Kidney (tissue), 11 donors: ENCODE data around the gene ZNF595. TPM values are rescaled to one million over a fixed set of nuclear protein-coding genes. Genes with fewer than 3 reads are reported as not detected.
"Not testable (repeated sequence)": the region's sequence is repeated elsewhere in the genome, so short reads cannot be mapped to it uniquely, and the experiment has no call there.

ENCODE experiments used
- DNase-seq, 5 donors: peaks; one replicate each; pipeline ENCODE4 v3.0.0-alpha.2; 2013 to 2020
- FAIRE-seq: peaks from 2 replicates; lab custom pipeline; 2012; peaks lifted over from hg19 to GRCh38; lab: Jason Lieb, UNC
- H3K27ac ChIP-seq, 2 donors: one replicate each; pipeline ENCODE4 v1.7.0; 2013; ENCODE audit warnings: low read depth in 2 of 2, low read length in 2 of 2, inconsistent platforms in 1 of 2
- H3K27me3 ChIP-seq: one replicate; pipeline ENCODE4 v1.7.1; 2013; ENCODE audit warnings: low read length, inconsistent platforms; ENCODE audit not compliant: control insufficient read depth, insufficient read depth
- H3K36me3 ChIP-seq, 3 donors: one replicate each; pipeline versions ENCODE4 v1.7.0 to v1.7.1; 2013; ENCODE audit warnings: low read length in 3 of 3, control low read depth in 1 of 3, inconsistent platforms in 1 of 3; ENCODE audit not compliant: insufficient read depth in 3 of 3, control insufficient read depth in 2 of 3
- H3K4me1 ChIP-seq, 3 donors: one replicate each; pipeline versions ENCODE4 v1.7.0 to v1.7.1; 2013; ENCODE audit warnings: low read length in 3 of 3, inconsistent platforms in 1 of 3, low read depth in 1 of 3; ENCODE audit not compliant: control insufficient read depth in 2 of 3, insufficient read depth in 2 of 3
- H3K4me3 ChIP-seq, 3 donors: one replicate each; pipeline versions ENCODE4 v1.7.0 to v1.8.1; 2013; ENCODE audit warnings: low read length in 3 of 3, control low read depth in 1 of 3, inconsistent platforms in 1 of 3
- H3K9ac ChIP-seq, 3 donors: one replicate each; pipeline versions ENCODE4 v1.7.0 to v1.7.1; 2013; ENCODE audit warnings: low read length in 3 of 3, control low read depth in 1 of 3, inconsistent platforms in 1 of 3
- H3K9me3 ChIP-seq, 3 donors: one replicate each; pipeline versions ENCODE4 v1.7.0 to v1.7.1; 2013; ENCODE audit warnings: low read length in 3 of 3, control low read depth in 1 of 3, inconsistent platforms in 1 of 3; ENCODE audit not compliant: control insufficient read depth in 2 of 3, insufficient read depth in 1 of 3
- intact Hi-C: fragments of 100-400 bp; cut with DNase I; formaldehyde crosslinking; loops from one replicate; pipeline ENCODE4 v1.11.1; 2022
- polyA plus RNA-seq: library from polyadenylated mRNA; stranded (reverse); fragments of 350-450 nt; fragmentation: Illumina TruSeq; extraction: RNeasy Lipid Tissue Mini Kit (QIAGEN cat#74804); gene quantifications from one replicate; pipeline ENCODE4 v1.2.3, GENCODE V29; 2014; ENCODE audit warnings: low read depth, low replicate concordance; ENCODE audit not compliant: insufficient read depth
- total RNA-seq: library from RNA; stranded (reverse); fragmentation: NEBNext Ultra II Directional; extraction: Animal tissue kit (Norgen Biotek cat#: 25700); gene quantifications from one replicate; pipeline ENCODE4 v1.2.1, GENCODE V29; 2021
- donor health status: control.
- donor health status: control.
- donor health status: DM: yes; HTN: yes; CAD: no.
- donor health status: Normal renal cell carcinoma (clear cell type).

The ZNF595 gene
- total and polyA plus RNA-seq, 2 donors from 2014 or later: 6.0 to 18.3 TPM

DNA sequence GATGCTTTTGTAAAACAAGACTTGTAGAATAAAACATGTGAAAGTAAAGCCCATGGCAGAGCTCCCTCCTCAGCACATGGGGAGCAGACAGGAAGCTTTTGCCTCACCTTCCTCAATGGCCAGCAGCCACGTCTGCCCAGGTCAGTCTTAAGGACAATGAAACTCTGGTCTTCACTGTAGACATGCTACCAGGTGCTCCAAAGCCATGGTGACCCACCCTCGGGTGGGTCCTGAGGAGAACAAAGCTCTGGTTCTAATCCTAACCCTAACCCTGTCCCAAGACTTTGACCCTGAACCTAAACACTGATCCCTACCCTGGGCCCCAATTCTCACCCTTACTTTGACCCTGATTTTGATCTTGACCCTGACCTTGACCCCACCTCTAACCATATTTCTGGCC lies 30.2 kb upstream of the ZNF595 start:
- H3K36me3 ChIP-seq, H3K4me3 ChIP-seq, H3K27ac ChIP-seq, DNase-seq, FAIRE-seq, intact Hi-C loops, H3K9me3 ChIP-seq, H3K27me3 ChIP-seq, H3K9ac ChIP-seq, H3K4me1 ChIP-seq: not testable (repeated sequence)

DNA sequence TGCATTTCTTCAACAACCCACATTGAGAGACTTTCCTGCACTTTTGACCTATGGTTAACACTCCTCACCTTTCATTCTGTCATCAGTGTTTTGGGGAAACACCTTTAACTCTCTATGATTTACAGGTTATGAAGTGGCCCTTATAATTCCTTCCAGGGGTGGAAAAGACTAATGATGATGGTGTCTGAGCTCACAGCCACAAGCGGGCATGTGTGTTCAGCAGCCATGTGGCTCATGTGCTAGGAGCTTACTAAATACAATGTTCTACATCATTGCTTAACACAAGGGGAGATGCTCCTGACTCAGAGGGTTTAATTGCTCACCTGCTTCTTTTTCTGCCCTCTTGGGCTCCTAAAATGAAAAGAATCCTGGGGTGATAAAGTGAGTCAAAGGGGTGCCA lies 28.8 kb upstream of the ZNF595 start:
- FAIRE-seq, H3K27ac ChIP-seq, intact Hi-C loops, H3K9me3 ChIP-seq, H3K4me1 ChIP-seq, H3K27me3 ChIP-seq, H3K36me3 ChIP-seq, H3K9ac ChIP-seq, DNase-seq, H3K4me3 ChIP-seq: not testable (repeated sequence)

DNA sequence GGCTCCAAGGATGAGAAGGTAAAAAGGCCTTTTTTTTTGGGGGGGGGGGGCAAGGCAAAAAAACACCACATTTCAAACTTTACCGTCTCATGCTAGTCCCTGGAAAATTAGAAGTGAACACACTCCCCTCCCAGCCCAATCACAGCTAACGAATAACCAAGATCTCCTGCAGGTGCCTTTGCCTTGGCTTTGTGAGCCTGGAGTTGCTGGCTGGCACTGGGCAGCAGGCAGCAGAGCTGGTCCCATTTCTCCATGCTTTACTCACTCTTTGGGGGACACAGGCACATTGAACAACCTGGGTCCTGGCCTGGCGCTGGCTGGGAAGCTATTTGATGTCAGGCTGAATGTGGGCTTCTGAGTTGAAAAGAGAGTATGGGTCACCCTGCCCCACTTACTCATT lies 25.6 kb upstream of the ZNF595 start:
- H3K36me3 ChIP-seq, intact Hi-C loops: not testable (repeated sequence)
- peak in 1 of 5 donors; percentile 36 for DNase-seq

DNA sequence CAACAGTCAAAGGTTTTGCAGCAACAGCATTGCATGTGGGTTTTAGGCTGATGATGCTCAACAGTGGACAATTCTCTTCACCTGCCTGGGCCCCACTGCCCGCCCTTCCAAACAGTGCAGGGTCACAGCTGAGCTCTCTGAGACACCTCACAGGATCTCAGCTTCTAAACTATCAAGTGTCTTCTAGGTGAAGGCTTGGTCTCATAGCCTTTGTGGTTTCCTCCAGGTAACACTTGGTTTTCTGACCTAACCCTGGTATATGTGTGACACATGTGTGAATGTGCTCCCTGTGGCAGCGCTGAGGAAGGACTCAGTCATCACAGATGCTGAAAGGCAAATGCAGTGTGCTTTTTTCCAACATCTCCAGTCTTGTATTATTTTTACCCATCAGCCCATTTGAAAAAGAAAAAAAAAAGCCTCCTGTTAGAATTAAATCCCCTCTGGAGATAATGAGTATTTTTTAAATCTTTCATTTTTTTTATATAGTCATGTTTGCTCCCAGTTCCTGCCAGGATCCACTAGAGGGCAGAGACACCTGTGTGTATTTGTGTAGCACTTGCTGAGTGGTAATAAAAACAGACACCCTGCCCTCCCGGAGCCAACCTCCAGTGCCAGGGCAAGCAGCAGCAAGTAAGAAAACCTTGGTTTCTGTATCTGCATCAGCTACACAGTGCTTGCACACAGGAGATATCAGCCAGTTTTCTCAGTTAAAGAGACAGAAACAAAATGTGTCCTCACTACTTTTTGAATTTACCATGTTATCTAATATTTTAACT lies 24.2 kb upstream of the ZNF595 start:
- FAIRE-seq, H3K27me3 ChIP-seq, intact Hi-C loops, H3K4me3 ChIP-seq, H3K27ac ChIP-seq, H3K36me3 ChIP-seq, H3K4me1 ChIP-seq, H3K9me3 ChIP-seq, H3K9ac ChIP-seq: not testable (repeated sequence)
- DNase-seq: peak in 1 of 5 donors; percentile 57

More for the DNA sequence above, 25.6 kb upstream of the ZNF595 start:
- H3K27ac ChIP-seq, H3K4me1 ChIP-seq, FAIRE-seq, H3K4me3 ChIP-seq, H3K27me3 ChIP-seq, H3K9ac ChIP-seq, H3K9me3 ChIP-seq: not testable (repeated sequence)

GRCh38 chr4:33314-33713 lies 19.8 kb upstream of the ZNF595 start:
- H3K36me3 ChIP-seq, H3K4me1 ChIP-seq, H3K27ac ChIP-seq, FAIRE-seq, DNase-seq, intact Hi-C loops, H3K27me3 ChIP-seq, H3K9me3 ChIP-seq, H3K4me3 ChIP-seq, H3K9ac ChIP-seq: not testable (repeated sequence)

DNA sequence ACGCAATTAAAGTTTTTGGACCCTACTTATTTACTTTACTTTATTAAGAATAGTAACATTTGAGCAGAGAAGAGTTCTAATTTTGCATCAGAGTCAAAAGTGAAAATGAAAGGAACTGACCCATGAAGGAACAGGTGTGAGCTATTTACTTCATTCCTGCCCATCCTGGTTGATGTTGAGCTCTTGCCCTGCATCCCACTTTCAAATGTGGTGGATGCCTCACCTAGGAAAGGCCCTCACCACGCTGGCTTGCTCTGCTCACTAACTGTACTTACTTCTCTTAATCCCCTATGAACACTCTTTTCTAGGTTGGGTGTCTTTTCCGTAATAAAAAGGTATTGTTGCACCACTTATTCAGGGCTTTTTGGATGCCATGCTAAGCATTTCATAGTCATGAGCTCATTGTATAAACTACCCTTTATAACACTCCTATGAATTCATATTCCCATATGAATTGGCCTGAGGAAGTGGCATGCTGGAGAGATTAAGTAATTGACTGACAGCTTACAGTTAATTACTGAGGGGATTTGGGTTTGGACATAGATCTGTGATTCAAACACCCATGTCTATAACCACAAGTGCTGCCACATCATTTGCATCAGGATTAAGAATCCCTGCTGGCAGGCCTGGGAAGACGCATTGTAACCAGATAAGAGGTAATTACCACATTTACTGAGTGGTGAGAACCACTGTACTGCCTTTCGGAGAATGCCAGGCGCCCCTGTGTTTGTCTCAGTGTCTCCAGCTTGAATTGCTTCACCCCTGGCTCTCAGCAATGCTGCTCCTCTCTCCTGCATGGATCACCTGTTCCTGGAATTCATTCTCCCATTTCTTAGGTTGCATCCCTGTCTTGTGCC lies 16.3 kb upstream of the ZNF595 start:
- H3K9ac ChIP-seq, H3K9me3 ChIP-seq, H3K27ac ChIP-seq, FAIRE-seq, DNase-seq, H3K4me1 ChIP-seq, H3K27me3 ChIP-seq, H3K4me3 ChIP-seq, intact Hi-C loops, H3K36me3 ChIP-seq: not testable (repeated sequence)

GRCh38 chr4:38202-38601 lies 14.9 kb upstream of the ZNF595 start:
- intact Hi-C loops, FAIRE-seq, H3K9ac ChIP-seq: not testable (repeated sequence)

GRCh38 chr4:43375-43774 lies 9.7 kb upstream of the ZNF595 start:
- H3K27ac ChIP-seq, H3K9me3 ChIP-seq, intact Hi-C loops, DNase-seq, H3K4me1 ChIP-seq, FAIRE-seq, H3K4me3 ChIP-seq, H3K27me3 ChIP-seq, H3K36me3 ChIP-seq, H3K9ac ChIP-seq: not testable (repeated sequence)

More at GRCh38 chr4:38202-38601, 14.9 kb upstream of the ZNF595 start:
- not testable (repeated sequence) for DNase-seq, H3K36me3 ChIP-seq, H3K27ac ChIP-seq, H3K4me1 ChIP-seq, H3K4me3 ChIP-seq, H3K9me3 ChIP-seq, H3K27me3 ChIP-seq
